HuH-7 (cell line): ENCODE measurements around the gene GABBR2.

ENCODE experiments used
- DNase-seq: peaks from one replicate; pipeline ENCODE4 v3.0.0; 2011; ENCODE audit warnings: low spot score

The GABBR2 gene

GRCh38 chr9:98708933-98709911 lies at the start of gene GABBR2:
Gene GABBR2, minus strand, starts transcription at chr9:98708935. Its CDS starts 198 bp downstream, at chr9:98708737.
- no peak for DNase-seq

DNA sequence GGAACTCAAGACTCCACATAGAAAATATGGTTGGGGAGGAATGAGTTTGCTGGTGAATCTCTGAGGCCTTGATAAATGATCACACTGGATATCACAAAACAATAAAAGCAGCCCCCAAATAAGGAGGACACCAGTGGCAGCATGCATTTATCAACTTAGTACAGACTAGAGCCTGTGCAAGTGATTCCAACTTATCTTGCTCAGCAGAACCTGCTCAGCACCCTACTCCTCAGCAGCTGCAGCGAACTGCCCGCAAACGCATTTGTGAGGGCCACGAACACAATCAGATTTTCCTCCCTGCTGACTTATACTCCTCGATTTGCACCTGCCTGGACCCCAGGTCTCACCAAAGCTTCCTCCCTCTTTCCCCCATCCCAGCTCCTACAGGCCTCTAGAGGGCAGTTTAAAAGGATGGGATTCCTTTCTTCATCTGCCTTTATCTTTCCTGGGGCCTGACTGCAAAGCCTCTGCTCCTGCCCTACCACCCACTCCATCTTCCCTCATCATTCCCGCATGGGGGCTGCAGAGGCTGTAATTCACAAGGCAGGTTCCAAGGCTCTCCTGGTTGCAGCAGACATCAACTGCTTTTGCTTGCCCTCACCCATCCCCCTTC lies 46.4 kb upstream of the GABBR2 start:
- DNase-seq = no peak

- no peak for DNase-seq
Observed at GRCh38 chr9:98751210-98751609, 42.5 kb upstream of the GABBR2 start.

- DNase-seq = no peak
Observed at GRCh38 chr9:98750364-98751060, 41.8 kb upstream of the GABBR2 start.

- no peak for DNase-seq
Observed at GRCh38 chr9:98747476-98747875, 38.7 kb upstream of the GABBR2 start.

- DNase-seq = no peak
Observed at GRCh38 chr9:98745470-98745869, 36.7 kb upstream of the GABBR2 start.

DNA sequence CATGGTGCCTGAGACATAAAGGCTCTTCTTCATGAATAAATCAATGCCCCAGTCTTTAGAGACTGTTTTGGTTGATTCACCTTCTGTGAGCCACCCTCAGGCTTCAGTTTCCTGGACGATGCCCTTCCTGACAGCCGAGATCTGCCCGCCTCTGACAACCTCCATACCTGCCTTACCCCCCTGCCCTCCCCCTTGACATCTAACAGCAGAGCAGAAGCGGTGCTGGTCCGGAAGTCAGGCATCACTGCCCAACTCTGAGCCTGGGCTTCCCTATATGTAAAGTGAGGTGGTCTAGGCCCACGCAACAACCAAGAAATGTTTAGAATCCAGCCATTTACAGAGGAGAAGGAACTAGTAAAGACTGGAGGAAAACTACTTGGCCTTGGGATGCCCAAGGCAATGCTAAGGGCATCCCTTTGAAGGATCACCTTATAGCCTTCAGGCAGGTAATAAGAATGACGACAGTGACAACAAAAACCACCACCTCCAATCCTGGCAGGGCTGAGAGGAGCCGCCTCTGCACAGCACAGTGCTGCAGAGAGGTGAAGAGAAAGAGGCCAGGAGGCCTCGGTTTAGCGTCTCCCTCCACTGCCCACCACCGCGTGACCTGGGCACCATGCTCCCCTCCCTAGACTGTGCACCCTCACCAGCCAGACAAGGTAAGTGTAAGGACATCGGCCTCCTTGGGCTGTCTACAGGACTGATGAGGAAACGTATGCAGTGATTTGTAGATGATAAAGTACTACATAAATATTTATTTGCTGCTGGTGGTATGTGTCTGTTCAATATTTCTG lies 35.3 kb upstream of the GABBR2 start:
- DNase-seq = no peak

- DNase-seq = no peak
Observed at GRCh38 chr9:98743329-98743728, 34.6 kb upstream of the GABBR2 start.

GRCh38 chr9:98742325-98743280 lies 33.9 kb upstream of the GABBR2 start:
- no peak for DNase-seq

- DNase-seq = no peak
Observed at GRCh38 chr9:98740226-98740881, 31.6 kb upstream of the GABBR2 start.

- no peak for DNase-seq
Observed at GRCh38 chr9:98738741-98739140, 30.0 kb upstream of the GABBR2 start.

- no peak for DNase-seq
Observed at GRCh38 chr9:98736226-98736625, 27.5 kb upstream of the GABBR2 start.

- DNase-seq = no peak
Observed at GRCh38 chr9:98732801-98733200, 24.1 kb upstream of the GABBR2 start.

DNA sequence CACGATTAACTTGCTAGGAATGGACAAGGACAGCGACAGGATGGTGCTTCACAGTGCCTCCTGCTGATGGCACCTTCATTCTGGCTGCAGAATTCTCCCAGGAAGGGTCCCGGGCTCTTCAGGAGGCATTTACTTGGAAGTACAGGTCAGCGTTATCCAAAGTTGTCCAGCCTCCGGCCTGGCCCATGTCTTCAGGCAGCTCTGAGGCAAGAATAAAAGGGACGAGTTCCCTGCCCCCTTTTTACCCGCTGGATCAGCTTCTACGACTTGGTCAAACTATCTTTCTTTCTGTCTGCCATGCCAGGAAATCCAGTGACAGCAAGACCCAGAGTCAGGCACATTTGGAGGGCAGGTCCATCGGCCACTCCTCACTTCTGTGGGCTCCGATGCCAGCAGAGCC lies 23.4 kb upstream of the GABBR2 start:
- no peak for DNase-seq

- DNase-seq = no peak
Observed at GRCh38 chr9:98730871-98731270, 22.1 kb upstream of the GABBR2 start.

DNA sequence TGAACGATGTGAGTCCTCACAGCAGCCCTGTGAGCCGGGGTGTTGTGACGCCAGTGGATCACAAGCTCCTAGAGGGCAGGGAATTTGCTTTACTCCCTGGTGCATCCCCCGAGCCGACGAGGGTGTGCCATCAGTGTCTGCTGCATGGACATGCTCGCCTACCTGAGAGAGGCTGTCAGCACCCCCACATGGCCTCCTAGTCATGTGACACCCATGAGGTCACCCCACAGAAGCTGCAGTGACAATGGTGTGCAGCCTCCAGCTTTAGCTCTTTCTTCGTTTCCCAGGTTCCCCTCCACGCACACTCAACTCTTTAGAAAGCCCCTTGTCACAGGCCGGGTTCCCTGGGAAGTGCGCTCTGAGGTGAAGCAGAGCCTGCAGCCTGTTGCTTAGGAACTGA lies 19.8 kb upstream of the GABBR2 start:
- no peak for DNase-seq

GRCh38 chr9:98727428-98727827 lies 18.7 kb upstream of the GABBR2 start:
- DNase-seq = no peak

DNA sequence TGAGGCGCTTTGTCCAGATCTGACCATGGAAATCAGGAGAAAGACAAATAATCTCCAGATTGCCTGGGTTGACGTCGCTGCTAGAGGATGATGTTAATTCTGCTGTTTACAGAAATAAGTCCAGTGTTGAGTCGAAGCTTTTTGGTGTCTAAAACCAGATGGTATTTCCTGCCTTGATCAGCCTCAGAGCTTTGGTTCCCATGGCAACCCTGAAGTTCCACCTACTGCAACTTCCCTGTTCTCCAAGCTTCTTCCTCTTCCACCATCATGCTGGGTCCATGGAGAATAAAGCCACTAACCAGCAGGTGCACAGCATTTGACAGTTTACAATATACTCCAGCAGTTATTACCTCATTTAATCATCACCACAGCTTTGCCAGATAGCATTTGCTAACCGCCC lies 18.0 kb upstream of the GABBR2 start:
- no peak for DNase-seq

- no peak for DNase-seq
Observed at GRCh38 chr9:98724810-98725530, 16.2 kb upstream of the GABBR2 start.

DNA sequence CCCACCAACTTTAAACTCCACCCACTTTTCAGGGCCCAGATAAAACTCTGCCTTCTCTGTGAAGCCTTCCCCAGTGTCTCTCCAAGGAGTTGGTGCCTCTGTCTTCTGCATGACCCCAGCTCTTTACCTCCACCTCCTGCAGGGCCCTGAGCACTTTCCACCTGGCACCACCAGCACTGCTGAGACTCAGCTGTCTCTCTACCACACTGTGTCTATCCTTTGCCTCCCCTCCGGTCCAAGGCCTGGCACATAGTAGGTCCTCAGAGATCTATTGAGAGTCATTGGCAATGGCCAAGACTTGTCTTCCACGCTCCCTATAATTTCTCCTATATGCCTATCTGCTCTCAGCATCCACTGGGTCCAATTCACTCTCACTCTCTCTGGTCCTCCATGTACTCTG lies 12.9 kb upstream of the GABBR2 start:
- DNase-seq = no peak
